ENCODE measurements around the gene FYB1.

The FYB1 gene

GRCh38 chr5:39121922-39122321 is 97.4 kb downstream of the FYB1 start:
- no peak for DNase-seq

- DNase-seq: no peak
Observed at GRCh38 chr5:39121315-39121714, 98.0 kb downstream of the FYB1 start.

DNA sequence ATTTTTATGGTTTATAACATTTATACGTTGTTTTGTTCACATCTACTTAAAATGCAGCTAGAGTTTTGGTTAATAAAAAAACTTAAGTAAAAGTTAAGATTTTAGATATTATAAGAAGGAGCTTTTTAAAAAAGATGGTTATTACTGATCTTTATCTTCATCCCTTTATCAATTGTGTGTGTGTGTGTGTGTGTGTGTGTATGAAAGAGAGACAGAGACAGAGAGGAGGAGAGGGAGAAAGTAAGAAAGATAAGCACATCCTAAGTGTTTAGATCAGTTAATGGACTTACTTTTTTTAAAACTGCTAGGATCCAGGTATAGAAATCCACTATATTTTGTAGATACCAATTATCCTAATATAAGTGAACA is 99.3 kb downstream of the FYB1 start:
- DNase-seq: no peak

DNA sequence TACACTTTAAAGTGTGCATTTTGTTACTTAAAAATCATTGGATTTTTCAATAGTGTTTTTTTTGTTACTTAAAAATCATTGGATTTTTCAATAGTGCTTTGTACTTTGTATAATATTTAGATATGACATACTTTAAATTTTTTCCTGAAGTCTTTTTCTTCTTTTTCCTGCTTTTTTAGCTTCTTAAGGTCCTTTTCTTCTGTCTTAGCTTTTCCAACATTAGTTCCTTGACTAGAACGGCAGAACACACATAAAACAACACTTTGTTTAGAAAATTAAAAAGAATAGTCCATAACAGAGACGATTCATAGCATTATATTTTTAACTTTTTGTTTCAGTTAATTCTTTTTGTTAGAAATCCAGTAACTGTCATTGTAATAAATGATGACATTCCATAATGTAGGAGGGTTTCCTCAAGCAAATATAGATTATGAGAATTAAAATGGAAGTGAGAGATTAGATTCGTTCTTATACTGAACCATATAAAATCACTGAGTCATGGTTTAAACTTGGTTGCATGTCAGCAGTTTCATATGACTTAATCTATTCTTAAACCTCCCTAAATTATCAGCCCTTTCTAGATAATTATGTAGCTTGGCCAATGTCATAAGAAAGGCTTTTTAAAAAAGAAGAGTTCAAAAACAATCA is 99.8 kb downstream of the FYB1 start:
- no peak for DNase-seq

DNA sequence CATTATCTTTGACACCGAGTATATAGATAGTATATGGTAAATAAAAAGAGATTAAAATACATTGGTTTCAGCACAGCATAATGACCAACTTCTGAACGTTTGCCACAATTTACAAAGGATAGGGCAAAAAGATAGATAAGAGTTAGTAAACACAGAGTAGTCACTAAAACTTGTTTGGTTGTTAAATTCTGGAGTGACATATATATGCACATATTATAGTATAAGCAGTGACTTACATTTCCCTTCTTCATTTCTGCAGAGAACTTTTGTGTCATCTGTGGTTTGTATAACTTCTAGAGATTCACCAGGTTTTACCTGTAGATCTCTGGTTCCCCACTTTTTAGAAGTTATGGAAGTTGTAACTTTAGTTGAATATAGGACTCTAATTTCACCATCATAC is 100.7 kb downstream of the FYB1 start:
- no peak for DNase-seq

DNA sequence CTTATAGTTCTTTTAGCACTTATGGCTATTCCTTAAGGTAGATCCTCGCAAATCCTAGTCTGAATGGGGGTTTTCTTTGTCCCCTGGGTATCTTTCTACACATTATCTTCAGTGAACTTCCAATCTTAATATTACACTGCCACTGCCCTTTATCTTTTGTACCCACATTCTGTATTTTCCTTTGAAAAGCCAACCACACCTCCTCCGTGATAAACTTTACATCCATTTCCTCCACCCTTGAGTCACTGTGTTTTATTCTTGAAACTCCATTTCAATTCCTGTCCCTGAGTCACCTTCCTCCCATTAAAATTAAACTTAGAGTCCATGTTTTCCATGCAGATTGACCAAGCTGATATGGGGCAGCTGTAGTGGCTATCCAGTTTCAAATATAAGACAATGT is 102.0 kb downstream of the FYB1 start:
- no peak for DNase-seq

DNA sequence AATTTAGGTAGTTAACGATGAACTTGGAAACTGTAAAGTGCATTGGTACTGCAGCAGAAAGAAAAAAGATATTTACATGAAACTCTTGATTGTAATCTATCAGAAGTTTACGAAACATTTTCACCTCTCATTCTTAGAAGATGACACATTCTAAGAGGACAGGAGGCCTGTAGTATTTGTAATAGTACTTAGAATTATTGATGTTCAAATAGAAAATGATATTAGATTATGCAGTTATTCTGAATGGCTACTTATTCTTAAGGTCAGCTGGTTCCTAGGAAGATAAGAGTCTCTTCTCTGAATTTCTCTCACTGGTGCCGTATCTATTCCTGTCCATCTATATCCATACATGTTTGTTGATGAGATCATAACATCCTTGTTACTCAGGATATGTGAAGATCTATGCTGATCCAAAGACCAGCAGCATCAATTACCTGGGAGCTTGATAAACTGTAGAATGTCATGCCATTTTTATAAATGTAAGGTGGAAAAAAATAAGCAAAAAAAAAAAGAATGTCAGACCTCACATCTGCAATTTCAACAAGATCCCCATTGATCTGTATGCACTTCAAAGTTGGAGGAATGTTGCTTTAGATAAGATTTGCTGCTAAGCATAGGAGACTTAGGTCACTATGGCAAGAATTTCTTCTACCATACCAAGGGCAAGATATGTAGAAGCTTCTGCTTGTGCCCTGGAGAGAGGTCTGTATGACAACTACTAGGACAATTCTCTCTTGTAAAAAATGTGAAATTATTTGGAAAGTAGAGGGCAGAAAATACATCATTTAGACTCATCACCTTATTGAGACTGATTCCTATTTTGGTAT is 102.8 kb downstream of the FYB1 start:
- DNase-seq: no peak

DNA sequence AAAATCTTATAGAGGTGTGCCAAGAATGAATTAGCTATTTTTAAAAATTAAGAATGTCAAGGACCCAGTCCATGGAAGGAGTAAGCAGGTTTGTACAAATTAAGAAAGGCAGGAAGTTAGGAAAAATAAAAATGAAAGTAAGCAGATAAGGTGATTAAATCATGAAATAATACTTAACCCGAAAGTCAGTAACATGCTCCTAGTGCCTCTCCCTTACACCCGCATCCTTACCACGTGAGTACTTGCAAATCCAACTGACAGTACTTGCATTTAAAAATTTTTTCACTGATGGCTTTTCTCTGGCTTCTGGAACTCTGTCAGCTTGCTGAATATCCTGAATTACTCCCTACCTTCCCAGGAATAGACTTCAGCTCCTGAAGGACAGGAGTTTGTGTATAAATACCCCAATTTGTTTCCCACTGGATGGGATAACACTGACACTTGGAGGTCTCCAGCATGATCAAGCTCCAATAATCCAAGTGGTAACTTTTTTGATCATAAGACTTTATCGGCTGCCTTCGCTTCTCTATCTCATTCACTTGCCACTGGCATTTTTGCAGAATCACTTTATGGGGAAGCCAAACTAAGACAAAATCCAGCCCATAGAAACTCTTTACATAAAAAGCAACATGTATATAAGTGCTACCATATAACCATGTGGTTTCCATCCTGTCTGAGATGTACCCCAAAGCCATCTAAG is 103.6 kb downstream of the FYB1 start:
- no peak for DNase-seq

DNA sequence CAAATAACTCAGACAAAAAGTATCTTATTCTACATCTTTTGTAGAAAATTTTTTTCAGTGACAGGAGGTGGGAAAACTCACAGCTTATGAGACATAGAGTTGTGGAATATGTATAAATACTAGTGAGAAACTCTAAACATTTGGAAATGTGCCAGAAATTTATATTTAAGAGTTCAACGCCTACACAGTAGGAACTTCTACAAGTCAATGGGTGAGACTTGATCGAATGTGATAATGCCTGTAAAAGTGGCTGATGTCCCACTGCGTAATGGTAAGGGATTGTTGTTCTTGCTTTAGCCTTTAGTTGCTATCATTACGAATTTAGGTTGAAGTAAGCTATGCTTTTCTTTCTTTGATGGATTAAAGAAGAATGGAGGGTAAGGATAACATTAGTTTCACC is 105.2 kb downstream of the FYB1 start:
- no peak for DNase-seq

GRCh38 chr5:39113354-39113953 is 105.9 kb downstream of the FYB1 start:
- no peak for DNase-seq

DNA sequence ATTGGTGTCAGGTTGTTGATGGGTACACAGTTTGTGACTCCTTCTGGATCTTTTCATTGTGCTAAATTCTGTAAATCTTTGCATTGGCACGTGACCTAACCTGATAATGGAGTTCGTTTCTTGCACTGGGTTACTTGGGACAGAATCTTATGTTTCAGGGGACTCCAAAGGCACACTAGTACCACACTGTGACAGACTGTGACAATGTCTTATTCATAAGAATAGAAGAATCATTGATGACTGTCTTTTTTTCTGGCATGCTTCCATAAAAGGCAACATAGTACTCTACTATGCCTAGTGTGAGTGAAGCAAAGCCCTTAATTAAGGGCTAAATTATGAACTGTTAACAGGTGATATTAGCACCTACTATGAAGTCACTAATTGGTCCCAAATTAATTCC is 109.8 kb downstream of the FYB1 start:
- DNase-seq: peak in 4 of 58 donors; percentile 4 to 72 (median 14)

GRCh38 chr5:39108987-39109386 is 110.4 kb downstream of the FYB1 start:
- peak in 8 of 58 donors; percentile 2 to 16 (median 9) for DNase-seq

DNA sequence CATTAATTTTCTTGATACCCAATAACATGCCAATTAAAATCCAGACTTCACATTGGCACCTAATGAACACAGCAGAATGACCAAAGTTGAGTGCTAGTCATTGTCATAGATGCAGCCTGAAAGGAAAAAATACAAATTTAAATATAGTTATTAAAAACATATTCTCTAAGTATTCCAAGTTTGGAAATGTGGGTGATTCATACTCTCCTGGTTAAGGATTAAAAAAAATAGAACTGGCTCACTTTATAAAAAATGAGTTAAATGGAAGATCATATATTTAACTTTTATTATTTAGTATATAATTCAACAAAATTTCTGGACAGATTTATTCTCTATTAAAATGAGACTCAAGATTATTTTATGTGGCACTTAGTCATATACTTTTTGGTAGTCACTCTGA is 112.0 kb downstream of the FYB1 start:
- DNase-seq: no peak

GRCh38 chr5:39106322-39106721 is 113.0 kb downstream of the FYB1 start:
- no peak for DNase-seq

DNA sequence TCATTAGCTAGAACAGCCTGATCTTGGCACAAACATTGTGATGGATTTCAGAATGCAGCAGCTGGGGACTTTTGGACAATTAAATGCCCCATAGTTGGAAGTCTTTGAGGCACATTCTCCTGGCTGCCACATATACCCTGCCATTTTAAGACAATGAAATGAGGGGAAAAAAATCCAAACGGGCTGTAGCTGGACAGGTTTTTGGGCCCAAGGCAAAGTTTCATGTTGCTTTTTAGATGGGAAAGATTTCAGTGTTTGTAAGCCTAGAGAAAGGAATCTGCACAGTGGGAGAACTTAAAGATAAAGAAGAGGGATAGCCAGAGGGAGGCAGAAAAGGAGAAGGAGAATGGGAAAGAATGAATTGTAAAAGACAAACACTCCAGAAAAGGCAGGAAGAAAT is 115.1 kb downstream of the FYB1 start:
- DNase-seq: no peak

DNA sequence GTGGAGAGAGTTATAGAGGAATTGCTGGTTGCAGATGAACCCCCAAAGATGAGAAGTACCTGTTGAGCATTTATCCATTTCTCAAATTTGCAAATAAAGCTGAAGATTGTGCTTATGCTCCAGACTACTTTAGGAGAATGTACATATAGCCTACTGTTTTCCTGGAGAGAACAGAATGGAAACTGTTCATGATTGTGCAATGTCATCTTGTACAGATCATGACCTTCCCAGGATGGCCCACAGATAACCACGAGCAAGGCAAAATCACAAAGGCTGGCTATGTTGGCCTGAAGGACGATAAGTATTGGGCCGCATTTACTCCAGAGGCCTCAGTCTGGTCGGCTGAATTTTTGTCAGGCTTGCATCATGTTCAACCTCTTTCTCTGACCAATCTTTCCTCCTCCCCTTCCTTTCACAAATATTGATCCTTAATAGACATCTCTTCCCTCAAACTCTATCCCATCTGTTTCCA is 116.6 kb downstream of the FYB1 start:
- no peak for DNase-seq

- DNase-seq: no peak
Observed at GRCh38 chr5:39100851-39101396, 118.4 kb downstream of the FYB1 start.

DNA sequence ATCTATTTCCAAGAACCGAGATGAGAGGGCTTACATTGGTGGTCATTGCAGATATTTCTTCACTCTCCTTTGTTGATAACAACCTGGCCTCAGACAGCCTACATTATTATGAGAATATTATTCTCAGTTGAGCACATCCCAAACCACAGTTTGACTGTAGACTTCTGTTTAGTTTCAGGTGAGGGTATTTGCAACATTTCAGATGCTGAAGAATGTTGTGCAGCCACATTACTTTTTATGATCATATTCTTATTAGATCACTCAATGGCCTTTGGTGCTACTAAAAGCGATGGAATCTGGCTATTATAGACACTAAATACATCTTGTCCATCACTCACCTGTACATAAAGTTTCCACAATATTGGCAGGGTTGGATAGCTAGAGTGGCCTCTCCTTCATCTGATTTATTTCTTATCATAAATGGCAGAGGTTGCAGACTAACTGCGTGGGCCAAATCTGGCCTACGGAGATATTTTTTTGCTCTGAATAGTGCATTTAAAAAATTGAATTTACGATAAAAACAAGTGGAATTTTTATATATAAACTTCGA is 119.0 kb downstream of the FYB1 start:
- DNase-seq: no peak

DNA sequence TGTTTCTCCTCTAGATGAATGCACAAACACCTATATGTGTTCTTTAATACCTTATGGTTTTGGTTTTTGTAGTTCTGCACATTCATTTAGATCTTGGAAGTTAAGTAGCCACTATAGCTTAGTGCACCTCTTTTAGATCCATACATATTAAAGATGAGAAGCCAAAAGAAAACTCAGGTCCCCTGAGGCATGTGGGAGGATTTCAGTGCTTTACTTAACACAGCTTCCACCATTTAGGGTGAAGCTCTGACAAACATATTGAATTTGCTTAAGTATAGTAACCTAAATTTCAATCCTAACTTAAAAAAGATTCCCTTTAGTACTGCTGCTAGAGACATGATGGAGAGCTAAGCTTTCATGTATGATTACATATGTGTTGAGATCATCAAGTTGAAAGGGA is 119.5 kb downstream of the FYB1 start:
- DNase-seq: no peak

- no peak for DNase-seq
Observed at GRCh38 chr5:39093352-39093751, 126.0 kb downstream of the FYB1 start.

Data from anterior cingulate cortex (tissue), 58 donors.